DND-41 (cell line): ENCODE results near the gene TSSK6.

Source experiments
- ATAC-seq: fragments of 200-7000 bp; cut with Tn5 transposase; 3 replicates; pipeline ENCODE4 v1.9.1; 2021; ENCODE audit warnings: low read depth; ENCODE audit not compliant: insufficient read depth
- DNase-seq: peaks from one replicate; pipeline ENCODE4 v3.0.0-alpha.2; 2020
- H2AFZ ChIP-seq: 2 replicates; pipeline ENCODE4 v1.6.0; 2012; ENCODE audit warnings: low read depth, low read length
- H3K27ac ChIP-seq: 2 replicates; pipeline ENCODE4 v1.5.1; 2012; ENCODE audit warnings: low read length, inconsistent platforms
- H3K27me3 ChIP-seq: fragments of 200-600 bp; sonication (generic); 2 replicates; pipeline ENCODE4 v1.6.0; 2012; ENCODE audit warnings: low read length, mild to moderate bottlenecking, inconsistent platforms; ENCODE audit not compliant: insufficient read depth, poor library complexity
- H3K36me3 ChIP-seq: 2 replicates; pipeline ENCODE4 v1.5.1; 2012; ENCODE audit warnings: low read length, inconsistent platforms; ENCODE audit not compliant: insufficient read depth
- H3K4me1 ChIP-seq: 2 replicates; pipeline ENCODE4 v1.5.1; 2012; ENCODE audit warnings: mild to moderate bottlenecking, low read length; ENCODE audit not compliant: insufficient read depth
- H3K4me2 ChIP-seq: 2 replicates; pipeline ENCODE4 v1.6.0; 2012; ENCODE audit warnings: mild to moderate bottlenecking, moderate library complexity, low read length, inconsistent platforms; ENCODE audit not compliant: insufficient read depth
- H3K4me3 ChIP-seq, 2 experiments: fragments of 200-600 bp in 1 of 2; shearing (Covaris generic) in 1 of 2; 2 replicates each; pipeline ENCODE4 v1.5.1; 2012 to 2016; ENCODE audit warnings: inconsistent platforms in 2 of 2, low read length in 2 of 2, mild to moderate bottlenecking in 2 of 2, low read depth in 1 of 2, moderate library complexity in 1 of 2
- H3K79me2 ChIP-seq: 2 replicates; pipeline ENCODE4 v1.6.0; 2012; ENCODE audit warnings: low read length, inconsistent platforms; ENCODE audit not compliant: insufficient read depth
- H3K9ac ChIP-seq: 2 replicates; pipeline ENCODE4 v1.6.0; 2012; ENCODE audit warnings: low read depth, mild to moderate bottlenecking, inconsistent platforms, low read length, moderate library complexity
- H3K9me3 ChIP-seq: 2 replicates; pipeline ENCODE4 v1.5.1; 2012; ENCODE audit warnings: low read length, moderate library complexity, mild to moderate bottlenecking, inconsistent platforms; ENCODE audit not compliant: insufficient read depth, severe bottlenecking
- H4K20me1 ChIP-seq: 2 replicates; pipeline ENCODE4 v1.6.0; 2012; ENCODE audit warnings: low read length; ENCODE audit not compliant: insufficient read depth
- CTCF ChIP-seq: IDR thresholded peaks from 2 replicates; pipeline ENCODE4 v1.5.1; 2012; ENCODE audit warnings: borderline replicate concordance, low read length, moderate library complexity, mild to moderate bottlenecking; ENCODE audit not compliant: poor library complexity, severe bottlenecking; ENCODE audit errors: extremely low read depth
- EZH2 ChIP-seq: IDR thresholded peaks from 3 replicates; pipeline ENCODE4 v1.6.1; 2012; ENCODE audit warnings: borderline replicate concordance, low read depth, mild to moderate bottlenecking, moderate library complexity, low read length, inconsistent platforms; ENCODE audit not compliant: severe bottlenecking

Gene TSSK6

GRCh38 chr19:19498255-19498991 lies 16.9 kb downstream of the TSSK6 start:
- no peak for ATAC-seq

GRCh38 chr19:19495614-19496603 lies 19.4 kb downstream of the TSSK6 start:
- Histone ChIP-seq H3K79me2 (peaks cover 48% of the 10 kb centered on the region), H3K4me2 (no peak overlapping the region), H3K9ac (no peak overlapping the region), H3K4me1 (no peaks in the 10 kb centered on the region), H3K36me3 (peaks cover 97% of the 10 kb centered on the region), H3K9me3 (no peaks in the 10 kb centered on the region), H2AFZ (no peak overlapping the region), H3K27me3 (no peaks in the 10 kb centered on the region), H3K4me3 (no peak overlapping the region), H4K20me1 (peaks cover 80% of the 10 kb centered on the region), H3K27ac (no peak overlapping the region)
- no peak for DNase-seq
- no peak for ATAC-seq
- no peak for TF ChIP-seq EZH2
- TF ChIP-seq CTCF, result no peak

More at GRCh38 chr19:19498255-19498991, 16.9 kb downstream of the TSSK6 start:
- peaks cover 27% of the 10 kb centered on the region; the same call in 1 of the 2 replicates for H3K79me2 ChIP-seq
- H3K4me2 ChIP-seq, result no peak overlapping the region
- H3K4me1 ChIP-seq, result no peaks in the 10 kb centered on the region
- H3K4me3 ChIP-seq, result no peak overlapping the region
- no peak overlapping the region for H2AFZ ChIP-seq
- peaks cover 71% of the 10 kb centered on the region for H4K20me1 ChIP-seq
- no peaks in the 10 kb centered on the region for H3K9me3 ChIP-seq
- no peak overlapping the region for H3K27ac ChIP-seq
- no peak for DNase-seq
- H3K36me3 ChIP-seq, result peaks cover 97% of the 10 kb centered on the region
- H3K27me3 ChIP-seq, result no peaks in the 10 kb centered on the region
- TF ChIP-seq CTCF, result no peak
- no peak for TF ChIP-seq EZH2
- H3K9ac ChIP-seq, result no peak overlapping the region

- H3K27me3 ChIP-seq, result no peaks in the 10 kb centered on the region
- DNase-seq, result no peak
- no peak overlapping the region for H3K9ac ChIP-seq
- no peak overlapping the region for H3K4me2 ChIP-seq
- H3K79me2 ChIP-seq, result peaks cover 67% of the 10 kb centered on the region
- no peak overlapping the region for H3K4me3 ChIP-seq
- TF ChIP-seq EZH2 (no peak), CTCF (no peak)
- H3K27ac ChIP-seq, result no peak overlapping the region
- no peaks in the 10 kb centered on the region for H3K9me3 ChIP-seq
- peaks cover 84% of the 10 kb centered on the region for H3K36me3 ChIP-seq
- H4K20me1 ChIP-seq, result peaks cover 78% of the 10 kb centered on the region
- no peak for ATAC-seq
- H3K4me1 ChIP-seq, result peaks cover 5% of the 10 kb centered on the region
- H2AFZ ChIP-seq, result no peak overlapping the region
Observed at GRCh38 chr19:19493841-19494546, 21.4 kb downstream of the TSSK6 start.
